ENCODE measurements around the gene SH3BP4. TPM values are rescaled to one million over a fixed set of nuclear protein-coding genes. Genes with fewer than 3 reads are reported as not detected.

SH3BP4 gene
- total and polyA plus RNA-seq, 2 of the 8 experiments (the other 6 are each of a cell fraction or from before 2014, with no cell fraction given), result 28.3 to 35.4 TPM

DNA sequence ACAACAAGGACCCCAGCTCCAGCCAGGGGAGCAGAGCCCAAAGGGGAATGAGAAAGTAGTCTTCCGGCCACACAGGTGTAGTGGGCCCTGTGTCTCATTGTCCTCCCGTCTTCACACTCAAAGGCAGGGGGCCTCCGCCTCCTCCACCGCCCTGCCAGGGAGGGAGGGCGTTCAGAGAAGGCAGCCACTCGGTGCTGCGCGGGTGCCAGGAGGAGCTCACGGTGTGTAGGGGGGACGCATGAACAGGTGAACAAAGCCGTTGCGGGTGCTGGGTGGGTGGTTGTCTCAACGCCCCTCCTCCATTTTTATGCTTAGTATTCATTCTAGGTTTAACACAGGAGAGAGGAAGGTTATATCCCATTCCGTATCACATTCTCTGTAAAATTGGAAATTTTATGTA, 36.7 kb downstream of the SH3BP4 start (continued):
- TF ChIP-seq, protein P1, sequence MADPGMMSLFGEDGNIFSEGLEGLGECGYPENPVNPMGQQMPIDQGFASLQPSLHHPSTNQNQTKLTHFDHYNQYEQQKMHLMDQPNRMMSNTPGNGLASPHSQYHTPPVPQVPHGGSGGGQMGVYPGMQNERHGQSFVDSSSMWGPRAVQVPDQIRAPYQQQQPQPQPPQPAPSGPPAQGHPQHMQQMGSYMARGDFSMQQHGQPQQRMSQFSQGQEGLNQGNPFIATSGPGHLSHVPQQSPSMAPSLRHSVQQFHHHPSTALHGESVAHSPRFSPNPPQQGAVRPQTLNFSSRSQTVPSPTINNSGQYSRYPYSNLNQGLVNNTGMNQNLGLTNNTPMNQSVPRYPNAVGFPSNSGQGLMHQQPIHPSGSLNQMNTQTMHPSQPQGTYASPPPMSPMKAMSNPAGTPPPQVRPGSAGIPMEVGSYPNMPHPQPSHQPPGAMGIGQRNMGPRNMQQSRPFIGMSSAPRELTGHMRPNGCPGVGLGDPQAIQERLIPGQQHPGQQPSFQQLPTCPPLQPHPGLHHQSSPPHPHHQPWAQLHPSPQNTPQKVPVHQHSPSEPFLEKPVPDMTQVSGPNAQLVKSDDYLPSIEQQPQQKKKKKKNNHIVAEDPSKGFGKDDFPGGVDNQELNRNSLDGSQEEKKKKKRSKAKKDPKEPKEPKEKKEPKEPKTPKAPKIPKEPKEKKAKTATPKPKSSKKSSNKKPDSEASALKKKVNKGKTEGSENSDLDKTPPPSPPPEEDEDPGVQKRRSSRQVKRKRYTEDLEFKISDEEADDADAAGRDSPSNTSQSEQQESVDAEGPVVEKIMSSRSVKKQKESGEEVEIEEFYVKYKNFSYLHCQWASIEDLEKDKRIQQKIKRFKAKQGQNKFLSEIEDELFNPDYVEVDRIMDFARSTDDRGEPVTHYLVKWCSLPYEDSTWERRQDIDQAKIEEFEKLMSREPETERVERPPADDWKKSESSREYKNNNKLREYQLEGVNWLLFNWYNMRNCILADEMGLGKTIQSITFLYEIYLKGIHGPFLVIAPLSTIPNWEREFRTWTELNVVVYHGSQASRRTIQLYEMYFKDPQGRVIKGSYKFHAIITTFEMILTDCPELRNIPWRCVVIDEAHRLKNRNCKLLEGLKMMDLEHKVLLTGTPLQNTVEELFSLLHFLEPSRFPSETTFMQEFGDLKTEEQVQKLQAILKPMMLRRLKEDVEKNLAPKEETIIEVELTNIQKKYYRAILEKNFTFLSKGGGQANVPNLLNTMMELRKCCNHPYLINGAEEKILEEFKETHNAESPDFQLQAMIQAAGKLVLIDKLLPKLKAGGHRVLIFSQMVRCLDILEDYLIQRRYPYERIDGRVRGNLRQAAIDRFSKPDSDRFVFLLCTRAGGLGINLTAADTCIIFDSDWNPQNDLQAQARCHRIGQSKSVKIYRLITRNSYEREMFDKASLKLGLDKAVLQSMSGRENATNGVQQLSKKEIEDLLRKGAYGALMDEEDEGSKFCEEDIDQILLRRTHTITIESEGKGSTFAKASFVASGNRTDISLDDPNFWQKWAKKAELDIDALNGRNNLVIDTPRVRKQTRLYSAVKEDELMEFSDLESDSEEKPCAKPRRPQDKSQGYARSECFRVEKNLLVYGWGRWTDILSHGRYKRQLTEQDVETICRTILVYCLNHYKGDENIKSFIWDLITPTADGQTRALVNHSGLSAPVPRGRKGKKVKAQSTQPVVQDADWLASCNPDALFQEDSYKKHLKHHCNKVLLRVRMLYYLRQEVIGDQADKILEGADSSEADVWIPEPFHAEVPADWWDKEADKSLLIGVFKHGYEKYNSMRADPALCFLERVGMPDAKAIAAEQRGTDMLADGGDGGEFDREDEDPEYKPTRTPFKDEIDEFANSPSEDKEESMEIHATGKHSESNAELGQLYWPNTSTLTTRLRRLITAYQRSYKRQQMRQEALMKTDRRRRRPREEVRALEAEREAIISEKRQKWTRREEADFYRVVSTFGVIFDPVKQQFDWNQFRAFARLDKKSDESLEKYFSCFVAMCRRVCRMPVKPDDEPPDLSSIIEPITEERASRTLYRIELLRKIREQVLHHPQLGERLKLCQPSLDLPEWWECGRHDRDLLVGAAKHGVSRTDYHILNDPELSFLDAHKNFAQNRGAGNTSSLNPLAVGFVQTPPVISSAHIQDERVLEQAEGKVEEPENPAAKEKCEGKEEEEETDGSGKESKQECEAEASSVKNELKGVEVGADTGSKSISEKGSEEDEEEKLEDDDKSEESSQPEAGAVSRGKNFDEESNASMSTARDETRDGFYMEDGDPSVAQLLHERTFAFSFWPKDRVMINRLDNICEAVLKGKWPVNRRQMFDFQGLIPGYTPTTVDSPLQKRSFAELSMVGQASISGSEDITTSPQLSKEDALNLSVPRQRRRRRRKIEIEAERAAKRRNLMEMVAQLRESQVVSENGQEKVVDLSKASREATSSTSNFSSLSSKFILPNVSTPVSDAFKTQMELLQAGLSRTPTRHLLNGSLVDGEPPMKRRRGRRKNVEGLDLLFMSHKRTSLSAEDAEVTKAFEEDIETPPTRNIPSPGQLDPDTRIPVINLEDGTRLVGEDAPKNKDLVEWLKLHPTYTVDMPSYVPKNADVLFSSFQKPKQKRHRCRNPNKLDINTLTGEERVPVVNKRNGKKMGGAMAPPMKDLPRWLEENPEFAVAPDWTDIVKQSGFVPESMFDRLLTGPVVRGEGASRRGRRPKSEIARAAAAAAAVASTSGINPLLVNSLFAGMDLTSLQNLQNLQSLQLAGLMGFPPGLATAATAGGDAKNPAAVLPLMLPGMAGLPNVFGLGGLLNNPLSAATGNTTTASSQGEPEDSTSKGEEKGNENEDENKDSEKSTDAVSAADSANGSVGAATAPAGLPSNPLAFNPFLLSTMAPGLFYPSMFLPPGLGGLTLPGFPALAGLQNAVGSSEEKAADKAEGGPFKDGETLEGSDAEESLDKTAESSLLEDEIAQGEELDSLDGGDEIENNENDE (IDR thresholded peaks at IDR 0.05; ENCODE audit: insufficient replicate concordance, low read length), result no peak
- TF ChIP-seq SUZ12 (IDR thresholded peaks at IDR 0.05; ENCODE audit: low read length), result no peak
- TF ChIP-seq CTBP2 (IDR thresholded peaks at IDR 0.05; ENCODE audit: borderline replicate concordance, insufficient read depth, insufficient read length, low read length), result no peak
- TF ChIP-seq NANOG (IDR thresholded peaks at IDR 0.05; ENCODE audit: insufficient read depth, low read depth, low read length, poor library complexity, severe bottlenecking), result no peak
- no peak for TF ChIP-seq PHF8 (conservative IDR thresholded peaks at IDR 0.05; ENCODE audit: low read depth, low read length)
